Fibroblast of villous mesenchyme (primary cell): ENCODE data around the gene NFYA. TPM values are rescaled to one million over a fixed set of nuclear protein-coding genes. Genes with fewer than 3 reads are reported as not detected.

Experiments
- DNase-seq: peaks from one replicate; pipeline ENCODE4 v3.0.0-alpha.2; 2010; ENCODE audit warnings: low read depth
- H3K4me3 ChIP-seq: 2 replicates; pipeline ENCODE4 v1.5.1; 2011; ENCODE audit warnings: low read depth, mild to moderate bottlenecking, low read length
- CTCF ChIP-seq: IDR thresholded peaks from 2 replicates; pipeline ENCODE4 v1.5.1; 2012; ENCODE audit warnings: low read depth, mild to moderate bottlenecking, low read length; ENCODE audit not compliant: insufficient read depth
- total RNA-seq: library from RNA; depleted of rRNA; stranded (reverse); fragments of >200 nt; gene quantifications from 2 replicates; pipeline ENCODE4 v1.2.3, GENCODE V29; 2012

The NFYA gene
- total RNA-seq, 1 donor = 10.4 TPM

GRCh38 chr6:41122373-41122772 lies 49.6 kb downstream of the NFYA start:
- no peak for TF ChIP-seq CTCF
- no peak for DNase-seq
- no peak overlapping the region for H3K4me3 ChIP-seq

- no peak for TF ChIP-seq CTCF
- H3K4me3 ChIP-seq = no peak overlapping the region
- DNase-seq = no peak
These were observed 50.1 kb downstream of the NFYA start for GRCh38 chr6:41122918-41123317.

- no peak for TF ChIP-seq CTCF
- H3K4me3 ChIP-seq = no peak overlapping the region
- no peak for DNase-seq
These were observed 52.5 kb downstream of the NFYA start for GRCh38 chr6:41125282-41125681.

GRCh38 chr6:41132254-41132653 lies 59.5 kb downstream of the NFYA start:
- no peak for TF ChIP-seq CTCF
- DNase-seq = no peak
- H3K4me3 ChIP-seq = no peak overlapping the region

GRCh38 chr6:41135062-41135832 lies 62.5 kb downstream of the NFYA start:
- no peak for DNase-seq
- no peak for TF ChIP-seq CTCF
- no peak overlapping the region for H3K4me3 ChIP-seq

- no peak overlapping the region for H3K4me3 ChIP-seq
- no peak for DNase-seq
- no peak for TF ChIP-seq CTCF
These were observed 64.1 kb downstream of the NFYA start for GRCh38 chr6:41136911-41137310.

- DNase-seq = no peak
- no peak overlapping the region for H3K4me3 ChIP-seq
- TF ChIP-seq CTCF = no peak
These were observed 75.1 kb downstream of the NFYA start for GRCh38 chr6:41147917-41148316.
